HL-60 (cell line): Measurements from ENCODE around the gene KCNQ1.

Experiments
- GABPA ChIP-seq: IDR thresholded peaks from 2 replicates; pipeline ENCODE4 v1.6.1; 2012; ENCODE audit warnings: low read depth
- POLR2AphosphoS5 ChIP-seq: IDR thresholded peaks from 2 replicates; pipeline ENCODE4 v1.6.1; 2012; ENCODE audit warnings: low read depth
- SPI1 ChIP-seq: IDR thresholded peaks from 2 replicates; pipeline ENCODE4 v1.6.1; 2012; ENCODE audit warnings: low read depth, mild to moderate bottlenecking, borderline replicate concordance
- TF ChIP-seq, protein P1 (sequence below): IDR thresholded peaks from one replicate; pipeline ENCODE4 v1.5.1; 2011; ENCODE audit warnings: low read length, control low read depth, inconsistent platforms; ENCODE audit not compliant: insufficient read depth
- TF ChIP-seq, protein P2 (sequence below): IDR thresholded peaks from 2 replicates; pipeline ENCODE4 v1.6.1; 2012; ENCODE audit warnings: low read depth; ENCODE audit not compliant: insufficient replicate concordance

DNA sequence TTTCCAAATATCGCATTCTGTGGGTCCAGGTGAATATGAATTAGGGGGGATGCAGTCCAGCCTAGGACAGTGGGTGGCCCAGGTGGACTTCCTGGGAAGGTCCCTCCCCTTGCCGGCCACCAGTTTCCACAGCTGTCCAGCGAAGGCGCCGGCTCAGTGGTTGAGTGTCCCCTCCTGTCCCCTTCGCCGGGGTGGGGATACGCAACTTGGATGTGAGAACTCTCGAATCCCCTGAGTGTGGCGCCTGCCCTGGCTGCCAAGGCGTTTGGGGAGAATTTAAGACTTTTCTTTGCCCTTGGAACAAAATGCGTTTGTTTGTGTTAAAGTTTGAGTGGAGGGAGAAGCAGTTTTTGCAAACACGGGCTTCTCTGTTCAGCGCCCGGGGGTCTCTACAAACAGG lies 131.3 kb downstream of the KCNQ1 start:
- TF ChIP-seq POLR2AphosphoS5 (no peak), SPI1 (no peak), GABPA (no peak)
- TF ChIP-seq, protein P1, sequence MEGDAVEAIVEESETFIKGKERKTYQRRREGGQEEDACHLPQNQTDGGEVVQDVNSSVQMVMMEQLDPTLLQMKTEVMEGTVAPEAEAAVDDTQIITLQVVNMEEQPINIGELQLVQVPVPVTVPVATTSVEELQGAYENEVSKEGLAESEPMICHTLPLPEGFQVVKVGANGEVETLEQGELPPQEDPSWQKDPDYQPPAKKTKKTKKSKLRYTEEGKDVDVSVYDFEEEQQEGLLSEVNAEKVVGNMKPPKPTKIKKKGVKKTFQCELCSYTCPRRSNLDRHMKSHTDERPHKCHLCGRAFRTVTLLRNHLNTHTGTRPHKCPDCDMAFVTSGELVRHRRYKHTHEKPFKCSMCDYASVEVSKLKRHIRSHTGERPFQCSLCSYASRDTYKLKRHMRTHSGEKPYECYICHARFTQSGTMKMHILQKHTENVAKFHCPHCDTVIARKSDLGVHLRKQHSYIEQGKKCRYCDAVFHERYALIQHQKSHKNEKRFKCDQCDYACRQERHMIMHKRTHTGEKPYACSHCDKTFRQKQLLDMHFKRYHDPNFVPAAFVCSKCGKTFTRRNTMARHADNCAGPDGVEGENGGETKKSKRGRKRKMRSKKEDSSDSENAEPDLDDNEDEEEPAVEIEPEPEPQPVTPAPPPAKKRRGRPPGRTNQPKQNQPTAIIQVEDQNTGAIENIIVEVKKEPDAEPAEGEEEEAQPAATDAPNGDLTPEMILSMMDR, result no peak
- TF ChIP-seq, protein P2, sequence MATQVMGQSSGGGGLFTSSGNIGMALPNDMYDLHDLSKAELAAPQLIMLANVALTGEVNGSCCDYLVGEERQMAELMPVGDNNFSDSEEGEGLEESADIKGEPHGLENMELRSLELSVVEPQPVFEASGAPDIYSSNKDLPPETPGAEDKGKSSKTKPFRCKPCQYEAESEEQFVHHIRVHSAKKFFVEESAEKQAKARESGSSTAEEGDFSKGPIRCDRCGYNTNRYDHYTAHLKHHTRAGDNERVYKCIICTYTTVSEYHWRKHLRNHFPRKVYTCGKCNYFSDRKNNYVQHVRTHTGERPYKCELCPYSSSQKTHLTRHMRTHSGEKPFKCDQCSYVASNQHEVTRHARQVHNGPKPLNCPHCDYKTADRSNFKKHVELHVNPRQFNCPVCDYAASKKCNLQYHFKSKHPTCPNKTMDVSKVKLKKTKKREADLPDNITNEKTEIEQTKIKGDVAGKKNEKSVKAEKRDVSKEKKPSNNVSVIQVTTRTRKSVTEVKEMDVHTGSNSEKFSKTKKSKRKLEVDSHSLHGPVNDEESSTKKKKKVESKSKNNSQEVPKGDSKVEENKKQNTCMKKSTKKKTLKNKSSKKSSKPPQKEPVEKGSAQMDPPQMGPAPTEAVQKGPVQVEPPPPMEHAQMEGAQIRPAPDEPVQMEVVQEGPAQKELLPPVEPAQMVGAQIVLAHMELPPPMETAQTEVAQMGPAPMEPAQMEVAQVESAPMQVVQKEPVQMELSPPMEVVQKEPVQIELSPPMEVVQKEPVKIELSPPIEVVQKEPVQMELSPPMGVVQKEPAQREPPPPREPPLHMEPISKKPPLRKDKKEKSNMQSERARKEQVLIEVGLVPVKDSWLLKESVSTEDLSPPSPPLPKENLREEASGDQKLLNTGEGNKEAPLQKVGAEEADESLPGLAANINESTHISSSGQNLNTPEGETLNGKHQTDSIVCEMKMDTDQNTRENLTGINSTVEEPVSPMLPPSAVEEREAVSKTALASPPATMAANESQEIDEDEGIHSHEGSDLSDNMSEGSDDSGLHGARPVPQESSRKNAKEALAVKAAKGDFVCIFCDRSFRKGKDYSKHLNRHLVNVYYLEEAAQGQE, result no peak
